Neuron (in vitro differentiated cells): Measurements from ENCODE around the gene ITPRIPL1.
A peak's percentile ranks its signal among the peaks of the same experiment; 100 is the strongest.
"Not testable (repeated sequence)": the region's sequence is repeated elsewhere in the genome, so short reads cannot be mapped to it uniquely, and the experiment has no call there.

Experiments
- H2AFZ ChIP-seq: one replicate; pipeline ENCODE4 v1.6.1; 2013; ENCODE audit warnings: low read depth, mild to moderate bottlenecking, inconsistent platforms, low read length, moderate library complexity
- H3K27me3 ChIP-seq: one replicate; pipeline ENCODE4 v1.6.1; 2013; ENCODE audit warnings: low read length; ENCODE audit not compliant: insufficient read depth
- H3K36me3 ChIP-seq: one replicate; pipeline ENCODE4 v1.6.1; 2013; ENCODE audit warnings: low read length; ENCODE audit not compliant: insufficient read depth
- H3K4me1 ChIP-seq: one replicate; pipeline ENCODE4 v1.6.1; 2013; ENCODE audit warnings: low read length; ENCODE audit not compliant: insufficient read depth
- H3K4me3 ChIP-seq: 2 replicates; pipeline ENCODE4 v1.5.1; 2013; ENCODE audit warnings: mild to moderate bottlenecking, low read length, moderate library complexity
- H3K9me3 ChIP-seq: one replicate; pipeline ENCODE4 v1.6.1; 2013; ENCODE audit warnings: low read length

ITPRIPL1 gene

GRCh38 chr2:96325041-96325883 lies at the start of gene ITPRIPL1:
ITPRIPL1 (plus strand) TSS chr2:96325317; CDS start chr2:96325840, 523 bp downstream.
- Histone ChIP-seq H3K4me3 (no peak within 1 kb of the TSS), H3K36me3 (no peaks in the 10 kb centered on the region), H3K9me3 (no peaks in the 10 kb centered on the region), H3K27me3 (no peaks in the 10 kb centered on the region), H2AFZ (no peak within 1 kb of the TSS), H3K4me1 (peaks cover 16% of the 10 kb centered on the region)

GRCh38 chr2:96276787-96277499 lies 48.2 kb upstream of the ITPRIPL1 start:
- Histone ChIP-seq H3K27me3 (no peaks in the 10 kb centered on the region), H3K36me3 (peaks cover 74% of the 10 kb centered on the region), H3K4me3 (no peak overlapping the region), H3K9me3 (no peaks in the 10 kb centered on the region), H3K4me1 (no peaks in the 10 kb centered on the region), H2AFZ (no peak overlapping the region)

- Histone ChIP-seq H3K4me1 (no peaks in the 10 kb centered on the region), H2AFZ (no peak overlapping the region), H3K9me3 (no peaks in the 10 kb centered on the region), H3K27me3 (no peaks in the 10 kb centered on the region), H3K36me3 (peaks cover 98% of the 10 kb centered on the region), H3K4me3 (no peak overlapping the region)
These were observed 37.8 kb upstream of the ITPRIPL1 start for GRCh38 chr2:96287273-96287856.

GRCh38 chr2:96291751-96292150 lies 33.4 kb upstream of the ITPRIPL1 start:
- Histone ChIP-seq H3K9me3 (no peaks in the 10 kb centered on the region), H2AFZ (no peak overlapping the region), H3K36me3 (peaks cover 96% of the 10 kb centered on the region), H3K4me3 (no peak overlapping the region), H3K27me3 (no peaks in the 10 kb centered on the region), H3K4me1 (no peaks in the 10 kb centered on the region)

- H2AFZ ChIP-seq, H3K27me3 ChIP-seq, H3K4me3 ChIP-seq, H3K9me3 ChIP-seq, H3K4me1 ChIP-seq: not testable (repeated sequence)
- peaks cover 96% of the 10 kb centered on the region for H3K36me3 ChIP-seq
These were observed 30.8 kb upstream of the ITPRIPL1 start for GRCh38 chr2:96294271-96294670.

- Histone ChIP-seq H3K36me3 (peaks cover 96% of the 10 kb centered on the region), H3K4me1 (no peaks in the 10 kb centered on the region), H3K27me3 (no peaks in the 10 kb centered on the region), H3K9me3 (no peaks in the 10 kb centered on the region), H3K4me3 (no peak overlapping the region), H2AFZ (no peak overlapping the region)
These were observed 28.2 kb upstream of the ITPRIPL1 start for GRCh38 chr2:96296925-96297324.

GRCh38 chr2:96301865-96302264 lies 23.3 kb upstream of the ITPRIPL1 start:
- Histone ChIP-seq H3K36me3 (peaks cover 76% of the 10 kb centered on the region), H3K4me3 (no peak overlapping the region), H3K27me3 (no peaks in the 10 kb centered on the region), H3K9me3 (no peaks in the 10 kb centered on the region), H3K4me1 (peaks cover 16% of the 10 kb centered on the region), H2AFZ (no peak overlapping the region)

- peak overlapping the region; percentile 77 for H3K4me3 ChIP-seq
- H3K36me3 ChIP-seq, result peaks cover 49% of the 10 kb centered on the region
- peaks cover 16% of the 10 kb centered on the region for H3K4me1 ChIP-seq
- no peaks in the 10 kb centered on the region for H3K9me3 ChIP-seq
- H2AFZ ChIP-seq, result no peak overlapping the region
- H3K27me3 ChIP-seq, result no peaks in the 10 kb centered on the region
These were observed 20.5 kb upstream of the ITPRIPL1 start for GRCh38 chr2:96304606-96305005.

GRCh38 chr2:96305091-96305978 lies 19.8 kb upstream of the ITPRIPL1 start, which contains the start of gene SNRNP200:
SNRNP200 (minus strand) TSS chr2:96305546; CDS start chr2:96305437, 109 bp downstream.
- Histone ChIP-seq H3K4me3 (peak within 1 kb of the TSS; percentile 77), H3K36me3 (peaks cover 42% of the 10 kb centered on the region), H2AFZ (peak within 1 kb of the TSS; percentile 52), H3K9me3 (no peaks in the 10 kb centered on the region), H3K4me1 (peaks cover 16% of the 10 kb centered on the region), H3K27me3 (no peaks in the 10 kb centered on the region)

- Histone ChIP-seq H2AFZ (peak overlapping the region; percentile 52), H3K4me1 (peaks cover 16% of the 10 kb centered on the region), H3K4me3 (peak overlapping the region; percentile 77), H3K9me3 (no peaks in the 10 kb centered on the region), H3K27me3 (no peaks in the 10 kb centered on the region), H3K36me3 (peaks cover 36% of the 10 kb centered on the region)
These were observed 19.2 kb upstream of the ITPRIPL1 start for GRCh38 chr2:96305979-96306308.

- Histone ChIP-seq H3K27me3 (no peaks in the 10 kb centered on the region), H2AFZ (peak overlapping the region; percentile 52), H3K9me3 (no peaks in the 10 kb centered on the region), H3K4me3 (peak overlapping the region; percentile 77), H3K4me1 (peaks cover 16% of the 10 kb centered on the region), H3K36me3 (peaks cover 32% of the 10 kb centered on the region)
These were observed 18.7 kb upstream of the ITPRIPL1 start for GRCh38 chr2:96306370-96306769.

- Histone ChIP-seq H3K27me3 (no peaks in the 10 kb centered on the region), H3K9me3 (no peaks in the 10 kb centered on the region), H3K36me3 (peaks cover 13% of the 10 kb centered on the region), H3K4me3 (no peak overlapping the region), H3K4me1 (peaks cover 16% of the 10 kb centered on the region), H2AFZ (no peak overlapping the region)
These were observed 16.9 kb upstream of the ITPRIPL1 start for GRCh38 chr2:96308248-96308647.
